Hematopoietic multipotent progenitor cell treated with erythropoietin and hydrocortisone succinate and interleukin-3 and kit ligand, for 17 days (in vitro differentiated cells): ENCODE results near the gene LMBR1.
A peak's percentile ranks its signal among the peaks of the same experiment; 100 is the strongest.
"Not testable (repeated sequence)": the region's sequence is repeated elsewhere in the genome, so short reads cannot be mapped to it uniquely, and the experiment has no call there.

ENCODE experiments used
- DNase-seq: peaks from one replicate; pipeline ENCODE4 v3.0.0-alpha.2; 2015; ENCODE audit warnings: low spot score

LMBR1 gene

DNA sequence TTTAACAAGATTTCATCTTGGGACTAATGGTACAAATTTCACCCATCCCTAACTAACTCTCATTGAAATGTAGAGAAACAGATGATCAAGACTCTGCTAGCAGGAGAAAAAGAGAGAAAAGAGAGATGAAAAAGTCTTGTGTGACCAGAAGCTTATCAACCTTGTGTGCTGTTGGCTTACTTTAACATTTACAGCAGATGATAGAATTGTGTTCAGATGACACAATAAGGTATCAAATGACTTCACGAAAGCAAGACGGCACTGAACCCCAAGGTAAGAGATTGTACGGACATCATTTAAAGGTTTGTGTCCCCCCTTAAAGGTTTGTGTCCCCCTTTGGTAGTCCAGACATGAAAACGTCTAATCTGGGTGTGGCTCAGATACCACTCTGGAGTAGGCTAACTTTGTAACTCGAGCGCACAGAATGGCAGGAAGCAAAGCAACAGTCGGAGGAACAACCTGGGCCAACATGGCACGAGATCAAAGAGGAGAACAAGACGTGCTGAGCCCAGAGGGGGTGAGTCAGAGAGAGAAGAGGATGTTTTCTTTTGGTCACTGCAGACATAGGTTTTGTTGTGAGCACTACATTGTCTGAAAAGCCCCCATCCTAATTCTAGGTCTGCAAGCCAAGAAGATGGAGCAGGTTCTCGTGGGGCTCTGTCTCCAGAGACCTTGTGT, 10.4 kb upstream of the LMBR1 start:
- no peak for DNase-seq

- not testable (repeated sequence) for DNase-seq
These were observed 7.1 kb upstream of the LMBR1 start for GRCh38 chr7:156900093-156900492.

GRCh38 chr7:156898938-156899337, 6.0 kb upstream of the LMBR1 start:
- DNase-seq = no peak

- no peak for DNase-seq
These were observed 4.7 kb upstream of the LMBR1 start for GRCh38 chr7:156897673-156898072.

DNA sequence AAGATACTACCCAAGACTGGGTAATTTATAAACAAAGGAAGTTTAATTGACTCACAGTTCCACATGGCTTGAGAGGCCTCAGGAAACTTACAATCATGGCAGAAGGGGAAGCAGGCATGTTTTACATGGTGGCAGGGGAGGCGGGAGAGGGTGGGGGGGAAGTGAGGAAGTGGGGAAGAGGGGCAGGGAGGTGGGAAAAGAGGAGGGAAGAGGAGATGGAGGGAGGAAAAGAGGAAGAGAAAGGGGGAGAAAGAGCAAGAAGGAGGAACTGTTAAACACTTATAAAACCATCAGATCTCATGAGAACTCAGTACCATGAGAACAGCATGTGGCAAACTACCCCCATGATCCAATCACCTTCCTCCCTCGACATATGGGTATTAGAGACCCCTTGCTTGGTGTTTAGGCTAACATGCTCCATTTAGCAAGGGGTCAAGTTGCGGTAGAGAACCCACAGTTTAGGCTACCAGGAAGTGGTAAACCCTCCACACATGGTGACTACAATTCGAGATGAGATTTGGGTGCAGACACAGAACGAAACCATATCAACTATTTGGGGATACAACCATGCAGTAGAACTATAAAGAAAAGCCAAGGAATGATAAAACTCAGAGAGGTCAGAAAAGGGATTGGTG, 3.5 kb upstream of the LMBR1 start:
- DNase-seq = no peak

DNA sequence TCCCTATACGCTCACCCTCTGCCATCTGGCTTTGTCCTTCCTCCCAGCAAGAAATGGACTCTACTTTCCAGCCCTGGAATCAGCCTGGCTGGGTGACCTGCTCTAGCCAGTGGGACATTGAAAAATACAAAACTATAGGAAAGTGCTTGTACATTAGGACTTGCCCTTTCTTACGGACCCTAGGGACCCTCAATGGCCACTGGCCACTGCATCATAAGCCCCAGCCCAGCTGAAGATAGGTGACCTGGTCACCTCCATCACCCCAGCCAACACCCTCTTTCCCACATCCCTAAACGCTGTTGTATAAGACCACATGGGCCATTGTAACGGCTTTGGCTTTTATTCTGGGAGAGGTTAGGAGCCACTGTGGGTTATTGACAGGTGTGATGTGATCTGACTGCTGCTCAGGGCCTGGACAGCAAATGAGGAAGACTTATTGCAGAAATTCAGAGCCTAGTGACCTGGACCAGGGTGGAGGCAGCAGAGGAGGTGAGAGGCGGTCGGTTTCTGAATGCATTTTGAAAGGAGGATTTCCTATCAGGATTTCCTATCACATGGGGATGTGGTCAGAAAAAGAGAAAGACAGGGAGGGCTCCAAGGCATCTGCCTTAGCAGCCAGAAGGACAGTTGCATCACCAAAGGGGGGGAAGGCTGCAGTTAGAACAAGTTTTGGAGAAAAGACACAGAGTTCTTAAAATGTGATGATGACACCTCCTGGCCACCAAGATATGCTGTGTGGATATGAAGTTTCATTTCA, 2.2 kb upstream of the LMBR1 start:
- no peak for DNase-seq

- DNase-seq = peak; percentile 60
These were observed 742 bp downstream of the LMBR1 start for GRCh38 chr7:156892081-156892800.

DNA sequence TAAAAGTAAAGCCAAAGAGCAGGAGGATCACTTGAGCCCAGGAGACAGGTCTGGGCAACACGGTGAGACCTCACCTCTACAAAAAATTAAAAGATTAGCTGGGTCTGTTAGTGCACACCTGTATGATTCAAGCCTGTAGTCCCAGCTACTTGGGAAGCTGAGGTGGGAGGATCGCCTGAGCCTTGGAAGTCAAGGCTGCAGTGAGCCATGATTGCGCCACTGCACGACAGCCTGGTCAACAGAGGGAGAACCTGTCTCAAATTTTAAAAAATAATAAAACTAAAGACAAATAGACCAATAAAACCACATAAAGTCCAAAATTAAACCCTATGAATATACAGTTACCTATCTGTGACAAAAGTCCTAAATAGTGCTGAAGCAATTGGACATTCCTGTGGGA, 3.2 kb downstream of the LMBR1 start:
- DNase-seq = no peak

DNA sequence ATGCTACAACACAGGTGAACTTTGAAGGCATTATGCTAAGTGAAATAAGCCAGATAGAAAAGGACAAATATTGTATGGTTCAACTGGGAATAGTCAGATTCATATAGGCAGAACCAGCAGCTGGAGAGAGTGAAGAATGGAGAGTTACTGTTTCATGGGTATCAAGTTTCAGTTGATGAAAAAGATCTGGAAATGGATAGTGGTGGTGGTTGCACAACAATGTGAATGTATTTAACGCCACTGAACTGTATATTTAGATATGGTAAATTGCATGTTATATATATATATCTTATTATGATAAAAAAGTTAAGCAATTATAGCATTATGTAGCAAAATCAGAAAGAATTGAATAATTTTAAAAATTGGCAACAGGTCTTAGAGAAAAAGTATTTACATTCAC, 3.9 kb downstream of the LMBR1 start:
- no peak for DNase-seq

GRCh38 chr7:156886020-156886795, 6.8 kb downstream of the LMBR1 start:
- no peak for DNase-seq

DNA sequence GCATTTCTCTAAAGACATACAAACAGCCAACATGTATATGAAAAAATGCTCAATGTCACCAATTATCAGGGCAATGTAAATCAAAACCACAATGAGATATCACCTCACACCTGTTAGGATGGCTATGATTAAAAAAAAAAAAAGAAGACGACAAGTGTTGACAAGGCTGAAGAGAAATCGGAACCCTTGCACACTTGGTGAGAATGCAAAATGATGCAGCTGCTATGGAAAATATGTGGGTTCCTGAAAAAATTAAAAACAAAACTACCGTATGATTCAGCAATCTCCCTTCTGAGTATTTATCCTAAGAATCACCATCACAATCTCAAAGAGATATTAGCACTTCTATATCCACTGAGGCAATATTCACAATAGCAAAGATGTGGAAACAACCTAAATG, 11.3 kb downstream of the LMBR1 start:
- no peak for DNase-seq

- no peak for DNase-seq
These were observed 17.2 kb downstream of the LMBR1 start for GRCh38 chr7:156875766-156876165.

DNA sequence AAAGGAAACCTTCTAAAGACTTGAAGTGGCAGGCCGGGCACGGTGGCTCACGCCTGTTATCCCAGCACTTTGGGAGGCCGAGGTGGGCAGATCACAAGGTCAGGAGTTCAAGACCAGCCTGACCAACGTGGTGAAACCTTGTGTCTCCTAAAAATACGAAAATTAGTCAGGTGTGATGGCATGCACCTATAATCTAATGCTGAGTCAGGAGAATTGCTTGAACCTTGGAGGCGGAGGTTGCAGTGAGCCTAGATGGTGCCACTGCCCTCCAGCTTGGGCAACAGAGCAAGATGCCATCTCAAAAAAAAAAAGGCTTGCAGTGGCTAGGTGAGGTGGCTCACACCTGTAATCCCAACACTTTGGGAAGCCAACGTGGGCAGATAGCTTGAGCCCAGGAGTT, 24.6 kb downstream of the LMBR1 start:
- not testable (repeated sequence) for DNase-seq

DNA sequence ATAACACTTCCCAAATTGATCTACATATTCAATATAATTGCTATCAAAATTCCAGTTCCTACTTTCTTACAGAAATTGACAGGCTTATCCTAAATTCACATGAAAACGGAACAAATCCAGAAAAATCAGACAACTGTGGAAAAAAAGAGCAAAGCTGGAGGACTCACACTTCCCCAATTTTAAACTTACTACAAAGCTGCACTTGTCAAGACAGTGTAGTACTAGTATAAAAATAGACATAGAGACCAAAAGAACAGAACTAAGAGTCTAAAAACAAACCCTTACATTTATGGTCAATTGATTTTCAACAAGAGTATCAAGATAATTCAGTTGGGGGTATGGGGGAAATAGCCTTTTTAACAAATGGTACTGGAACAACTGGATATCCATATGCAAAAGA, 27.5 kb downstream of the LMBR1 start:
- DNase-seq = no peak

DNA sequence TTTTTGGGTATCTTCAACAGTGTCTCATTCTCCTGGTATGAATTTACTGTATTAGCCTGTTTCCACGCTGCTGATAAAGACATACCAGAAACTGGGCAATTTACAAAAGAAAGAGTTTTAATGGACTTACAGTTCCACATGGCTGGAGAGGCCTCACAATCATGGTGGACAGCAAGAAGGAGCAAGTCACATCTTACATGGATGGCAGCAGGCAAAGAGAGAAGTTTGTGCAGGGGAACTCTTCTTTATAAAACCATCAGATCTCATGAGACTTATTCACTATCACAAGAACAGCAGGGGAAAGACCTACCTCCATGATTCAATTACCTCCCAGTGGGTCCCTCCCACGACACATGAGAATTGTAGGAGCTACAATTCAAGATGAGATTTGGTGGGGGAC, 31.0 kb downstream of the LMBR1 start:
- not testable (repeated sequence) for DNase-seq

DNA sequence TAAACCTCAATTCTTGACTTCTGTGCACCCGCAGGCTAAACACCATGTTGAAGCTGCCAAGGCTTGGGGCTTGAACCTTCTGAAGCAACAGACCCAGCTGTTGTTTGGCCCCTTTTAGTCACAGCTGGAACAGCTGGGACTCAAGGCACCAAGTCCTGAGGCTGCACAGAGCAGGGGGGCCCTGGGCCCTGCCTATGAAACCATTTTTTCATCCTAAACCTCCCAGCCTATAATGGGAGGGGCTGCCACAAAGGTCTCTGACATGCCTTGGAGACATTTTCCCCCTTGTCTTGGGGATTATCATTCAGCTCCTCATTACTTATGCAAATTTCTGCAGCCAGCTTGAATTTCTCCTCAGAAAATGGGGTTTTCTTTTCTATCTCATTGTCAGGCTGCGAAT, 31.8 kb downstream of the LMBR1 start:
- no peak for DNase-seq

- not testable (repeated sequence) for DNase-seq
These were observed 32.9 kb downstream of the LMBR1 start for GRCh38 chr7:156860099-156860498.

- no peak for DNase-seq
These were observed 34.5 kb downstream of the LMBR1 start for GRCh38 chr7:156858523-156858922.

DNA sequence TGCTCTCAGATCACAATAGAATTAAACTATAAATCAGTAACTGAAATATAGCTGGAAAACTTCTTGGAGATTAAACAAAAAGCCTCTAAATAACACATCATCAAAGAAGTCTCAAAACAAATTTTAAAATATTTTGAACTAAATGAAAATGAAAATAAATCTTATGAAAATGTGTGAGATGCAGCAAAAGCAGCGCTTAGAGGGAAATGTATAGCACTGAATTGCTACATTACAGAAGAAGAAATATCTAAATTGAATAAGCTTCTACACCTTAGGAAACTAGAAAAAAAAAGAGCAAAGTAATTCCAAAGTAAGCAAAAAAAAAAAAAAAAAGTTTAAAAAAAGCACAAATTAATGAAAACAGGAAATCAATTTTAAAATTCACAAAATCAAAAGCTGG, 35.2 kb downstream of the LMBR1 start:
- no peak for DNase-seq

GRCh38 chr7:156854654-156855053, 38.3 kb downstream of the LMBR1 start:
- no peak for DNase-seq

DNA sequence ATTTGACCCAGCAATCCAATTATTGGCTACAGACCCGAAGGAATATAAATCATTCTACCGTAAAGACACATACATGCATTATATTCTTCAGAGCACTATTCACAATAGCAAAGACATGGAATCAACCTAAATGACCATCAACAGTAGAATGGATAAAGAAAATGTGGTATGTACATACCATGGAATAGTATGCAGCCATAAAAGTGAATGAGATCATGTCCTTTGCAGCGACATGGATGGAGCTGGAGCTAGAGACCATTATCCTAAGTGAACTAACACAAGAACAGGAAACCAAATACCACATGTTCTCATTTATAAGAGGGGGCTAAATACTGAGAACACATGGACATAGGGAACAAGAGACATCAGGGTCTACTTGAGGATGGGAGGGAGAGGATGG, 44.0 kb downstream of the LMBR1 start:
- no peak for DNase-seq
